ENCODE results near the gene GAR1. TPM values are rescaled to one million over a fixed set of nuclear protein-coding genes. Genes with fewer than 3 reads are reported as not detected.

GAR1 gene
- total RNA-seq, 1 experiment from 2014 or later, result 40.6 TPM

DNA sequence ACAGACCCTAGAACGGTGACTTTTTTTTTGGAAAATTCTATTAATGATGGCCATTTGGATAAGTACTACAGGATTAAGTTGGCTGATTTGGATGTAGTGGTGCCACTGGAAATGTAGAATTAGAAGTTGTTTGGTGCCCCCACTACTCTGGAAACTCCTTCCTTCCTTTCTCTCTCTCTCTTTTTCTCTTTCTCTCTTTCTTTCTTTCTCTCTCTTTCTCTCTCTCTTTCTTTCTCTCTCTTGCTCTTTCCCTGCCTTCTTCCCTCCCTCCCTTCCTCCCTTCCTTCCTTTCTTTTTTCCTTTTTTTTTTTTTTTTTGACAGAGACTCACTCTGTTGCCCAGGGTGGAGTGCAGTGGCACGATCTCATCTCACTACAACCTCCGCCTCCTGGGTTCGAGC, 2.7 kb downstream of the GAR1 start:
- no TSS peak for BruUV-seq (replicated peaks)
- intact Hi-C loops (cut with micrococcal nuclease), result loop anchor here (5.0 kb wide), 1 partner anchor 116 kb away; the partner anchor contains the start of gene CASP6
- peaks cover 63% of the 10 kb centered on the region for H3K79me2 ChIP-seq (ENCODE audit: insufficient read depth, low read length)

DNA sequence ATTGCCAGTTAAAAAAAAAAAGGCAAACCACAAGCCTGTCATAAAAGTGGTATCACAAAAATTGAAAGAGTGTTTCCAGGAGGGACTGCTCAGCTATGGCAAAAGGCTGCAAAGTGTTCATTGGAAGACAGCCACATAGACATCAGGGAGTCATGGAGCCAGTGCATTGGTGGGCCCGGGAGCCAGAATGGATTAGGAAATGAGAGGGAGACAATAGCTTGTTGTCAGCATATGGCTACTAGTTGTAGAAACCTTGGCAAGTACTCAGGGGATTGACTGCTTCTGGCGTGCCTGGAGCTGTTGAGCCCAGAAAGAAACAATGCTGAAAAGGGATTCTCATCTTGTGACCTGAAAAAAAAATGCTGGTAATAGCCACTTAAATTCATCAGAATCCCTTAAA, 5.0 kb downstream of the GAR1 start:
- Histone ChIP-seq H3K27me3 (ENCODE audit: insufficient read depth, low read length) (no peaks in the 10 kb centered on the region), H3K79me2 (ENCODE audit: insufficient read depth, low read length) (peaks cover 61% of the 10 kb centered on the region), H2AFZ (ENCODE audit: low read depth, low read length, poor library complexity, severe bottlenecking) (no peak overlapping the region), H3K36me3 (ENCODE audit: control insufficient read depth in 1 of 2, insufficient read depth in 2 of 2, low read length in 2 of 2) (peaks cover 47 to 56% of the 10 kb centered on the region in 2 experiments), H3K4me2 (ENCODE audit: low read length) (no peak overlapping the region), H4K20me1 (ENCODE audit: insufficient read depth) (no peaks in the 10 kb centered on the region), H3K9ac (ENCODE audit: low read length) (no peak overlapping the region), H3K4me3 (replicated peaks in 1 of 2; ENCODE audit: low read depth in 1 of 2, low read length in 2 of 2) (no peak overlapping the region), H3K27ac (ENCODE audit: low read depth, low read length) (no peak overlapping the region), H3K4me1 (ENCODE audit: control insufficient read depth in 1 of 2, insufficient read depth in 2 of 2, low read length in 2 of 2) (peaks cover 6 to 9% of the 10 kb centered on the region in 2 experiments; a peak in 3 of 4 replicates), H3K9me2 (ENCODE audit: insufficient read depth) (no peaks in the 10 kb centered on the region), H3K9me3 (ENCODE audit: control insufficient read depth in 1 of 2, insufficient read depth in 1 of 2, low read depth in 1 of 2, low read length in 2 of 2) (no peaks in the 10 kb centered on the region)
- ChIA-PET RAD21 (ENCODE audit: low non-redundant PET in 1 of 2, low total read pairs in 2 of 2, uncharacterized antibody in 2 of 2, unreplicated experiment in 2 of 2) (no interaction called here), CTCF (no interaction called here), POLR2A (no interaction called here)
- BruUV-seq (replicated peaks), result no TSS peak
- TF ChIP-seq, protein P1, sequence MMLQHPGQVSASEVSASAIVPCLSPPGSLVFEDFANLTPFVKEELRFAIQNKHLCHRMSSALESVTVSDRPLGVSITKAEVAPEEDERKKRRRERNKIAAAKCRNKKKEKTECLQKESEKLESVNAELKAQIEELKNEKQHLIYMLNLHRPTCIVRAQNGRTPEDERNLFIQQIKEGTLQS (IDR thresholded peaks at IDR 0.05), result no peak
- TF ChIP-seq CEBPB (IDR thresholded peaks at IDR 0.05; ENCODE audit: low read depth) (no peak), EZH2phosphoT487 (IDR thresholded peaks at IDR 0.05; ENCODE audit: borderline replicate concordance) (no peak), SP1 (IDR thresholded peaks at IDR 0.05; ENCODE audit: low read depth) (no peak), JUND (IDR thresholded peaks at IDR 0.05) (no peak)
- DNase-seq (ENCODE audit: low read depth, low spot score), result no peak
- intact Hi-C loops (cut with micrococcal nuclease), result no loop called here
- no peak for ATAC-seq

More for the DNA sequence above, 2.7 kb downstream of the GAR1 start:
- TF ChIP-seq SIN3A (IDR thresholded peaks at IDR 0.05; ENCODE audit: low read depth), result no peak
- TF ChIP-seq, protein P2, sequence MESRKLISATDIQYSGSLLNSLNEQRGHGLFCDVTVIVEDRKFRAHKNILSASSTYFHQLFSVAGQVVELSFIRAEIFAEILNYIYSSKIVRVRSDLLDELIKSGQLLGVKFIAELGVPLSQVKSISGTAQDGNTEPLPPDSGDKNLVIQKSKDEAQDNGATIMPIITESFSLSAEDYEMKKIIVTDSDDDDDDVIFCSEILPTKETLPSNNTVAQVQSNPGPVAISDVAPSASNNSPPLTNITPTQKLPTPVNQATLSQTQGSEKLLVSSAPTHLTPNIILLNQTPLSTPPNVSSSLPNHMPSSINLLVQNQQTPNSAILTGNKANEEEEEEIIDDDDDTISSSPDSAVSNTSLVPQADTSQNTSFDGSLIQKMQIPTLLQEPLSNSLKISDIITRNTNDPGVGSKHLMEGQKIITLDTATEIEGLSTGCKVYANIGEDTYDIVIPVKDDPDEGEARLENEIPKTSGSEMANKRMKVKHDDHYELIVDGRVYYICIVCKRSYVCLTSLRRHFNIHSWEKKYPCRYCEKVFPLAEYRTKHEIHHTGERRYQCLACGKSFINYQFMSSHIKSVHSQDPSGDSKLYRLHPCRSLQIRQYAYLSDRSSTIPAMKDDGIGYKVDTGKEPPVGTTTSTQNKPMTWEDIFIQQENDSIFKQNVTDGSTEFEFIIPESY (IDR thresholded peaks at IDR 0.05; ENCODE audit: extremely low read depth, insufficient replicate concordance, low read length), result no peak
- Histone ChIP-seq H3K27ac (ENCODE audit: low read depth, low read length) (no peak overlapping the region), H3K4me3 (replicated peaks in 1 of 2; ENCODE audit: low read depth in 1 of 2, low read length in 2 of 2) (no peak overlapping the region), H4K20me1 (ENCODE audit: insufficient read depth) (no peaks in the 10 kb centered on the region), H3K9ac (ENCODE audit: low read length) (no peak overlapping the region), H3K36me3 (ENCODE audit: control insufficient read depth in 1 of 2, insufficient read depth in 2 of 2, low read length in 2 of 2) (peaks cover 27 to 42% of the 10 kb centered on the region in 2 experiments), H3K9me3 (ENCODE audit: control insufficient read depth in 1 of 2, insufficient read depth in 1 of 2, low read depth in 1 of 2, low read length in 2 of 2) (no peaks in the 10 kb centered on the region), H3K27me3 (ENCODE audit: insufficient read depth, low read length) (no peaks in the 10 kb centered on the region), H3K9me2 (ENCODE audit: insufficient read depth) (no peaks in the 10 kb centered on the region), H3K4me1 (ENCODE audit: control insufficient read depth in 1 of 2, insufficient read depth in 2 of 2, low read length in 2 of 2) (peaks cover 10 to 16% of the 10 kb centered on the region in 2 experiments; a peak in 3 of 4 replicates), H2AFZ (ENCODE audit: low read depth, low read length, poor library complexity, severe bottlenecking) (no peak overlapping the region), H3K4me2 (ENCODE audit: low read length) (no peak overlapping the region)
- POLR2A ChIA-PET, result no interaction called here
- no peak for ATAC-seq
- CTCF ChIA-PET, result no interaction called here
- no peak for DNase-seq (ENCODE audit: low read depth, low spot score)
- RAD21 ChIA-PET (ENCODE audit: low non-redundant PET in 1 of 2, low total read pairs in 2 of 2, uncharacterized antibody in 2 of 2, unreplicated experiment in 2 of 2), result no interaction called here

Measured in HCT116 (cell line).